Myometrial cell (primary cell): Measurements from ENCODE around the gene DGKQ. TPM values are rescaled to one million over a fixed set of nuclear protein-coding genes. Genes with fewer than 3 reads are reported as not detected.

Experiments used
- total RNA-seq: library from RNA; depleted of rRNA; stranded (reverse); fragments of >200 nt; gene quantifications from 2 replicates; pipeline ENCODE4 v1.2.3, GENCODE V29; 2015

The DGKQ gene, protein sequence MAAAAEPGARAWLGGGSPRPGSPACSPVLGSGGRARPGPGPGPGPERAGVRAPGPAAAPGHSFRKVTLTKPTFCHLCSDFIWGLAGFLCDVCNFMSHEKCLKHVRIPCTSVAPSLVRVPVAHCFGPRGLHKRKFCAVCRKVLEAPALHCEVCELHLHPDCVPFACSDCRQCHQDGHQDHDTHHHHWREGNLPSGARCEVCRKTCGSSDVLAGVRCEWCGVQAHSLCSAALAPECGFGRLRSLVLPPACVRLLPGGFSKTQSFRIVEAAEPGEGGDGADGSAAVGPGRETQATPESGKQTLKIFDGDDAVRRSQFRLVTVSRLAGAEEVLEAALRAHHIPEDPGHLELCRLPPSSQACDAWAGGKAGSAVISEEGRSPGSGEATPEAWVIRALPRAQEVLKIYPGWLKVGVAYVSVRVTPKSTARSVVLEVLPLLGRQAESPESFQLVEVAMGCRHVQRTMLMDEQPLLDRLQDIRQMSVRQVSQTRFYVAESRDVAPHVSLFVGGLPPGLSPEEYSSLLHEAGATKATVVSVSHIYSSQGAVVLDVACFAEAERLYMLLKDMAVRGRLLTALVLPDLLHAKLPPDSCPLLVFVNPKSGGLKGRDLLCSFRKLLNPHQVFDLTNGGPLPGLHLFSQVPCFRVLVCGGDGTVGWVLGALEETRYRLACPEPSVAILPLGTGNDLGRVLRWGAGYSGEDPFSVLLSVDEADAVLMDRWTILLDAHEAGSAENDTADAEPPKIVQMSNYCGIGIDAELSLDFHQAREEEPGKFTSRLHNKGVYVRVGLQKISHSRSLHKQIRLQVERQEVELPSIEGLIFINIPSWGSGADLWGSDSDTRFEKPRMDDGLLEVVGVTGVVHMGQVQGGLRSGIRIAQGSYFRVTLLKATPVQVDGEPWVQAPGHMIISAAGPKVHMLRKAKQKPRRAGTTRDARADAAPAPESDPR
- 10.5 and 12.4 TPM in 2 replicates for total RNA-seq

DNA sequence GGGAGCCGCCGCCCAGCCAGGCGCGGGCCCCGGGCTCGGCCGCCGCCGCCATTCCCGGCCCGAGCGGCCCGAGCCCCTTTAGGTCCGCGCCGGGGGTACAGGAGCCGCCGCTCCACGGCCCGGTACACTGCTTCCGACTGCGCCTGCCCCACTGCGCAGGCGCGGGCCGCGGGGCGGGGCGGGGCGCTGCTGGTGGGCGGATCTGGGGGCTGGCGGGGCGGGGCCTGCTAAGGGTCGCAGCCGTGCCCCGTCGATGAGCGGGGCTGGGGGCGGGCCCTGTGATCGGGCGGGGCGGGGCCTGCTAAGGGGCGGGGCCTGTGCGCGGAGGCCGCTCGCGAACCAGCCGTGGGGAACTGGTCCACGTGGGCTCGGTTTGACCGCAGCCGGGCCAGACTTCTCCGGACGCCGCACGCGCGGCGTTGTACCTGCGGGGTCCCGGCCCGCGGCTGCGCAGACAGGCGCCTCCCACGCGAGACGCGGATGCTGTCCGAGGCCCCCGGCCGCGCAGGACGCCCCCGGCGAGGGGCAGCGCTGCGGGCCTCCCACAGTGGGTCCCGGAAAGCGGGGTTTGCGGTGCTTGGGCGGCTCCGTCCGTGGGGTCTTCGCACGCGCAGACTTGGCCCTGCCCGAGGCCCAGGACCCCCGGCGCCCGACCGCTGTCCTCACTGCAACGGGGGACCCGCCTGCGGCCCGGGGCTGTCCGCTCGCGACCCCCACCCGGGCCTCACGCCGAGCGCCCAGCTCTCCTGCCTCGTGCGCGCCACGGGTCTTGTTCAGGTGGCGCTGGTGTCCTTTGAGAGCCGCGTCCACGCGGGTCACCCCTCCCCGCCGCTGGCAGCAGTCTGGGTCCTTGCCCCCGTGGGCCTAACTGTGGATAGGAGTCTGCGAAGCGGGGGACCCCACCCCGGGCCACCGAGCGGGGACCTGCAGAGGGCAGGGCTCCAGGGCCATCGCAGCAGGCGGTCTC, at the start of gene DGKQ:
DGKQ (minus strand) TSS at position 139 of the 967 bp plus-strand sequence; CDS start at position 52, 87 bp downstream.

DNA sequence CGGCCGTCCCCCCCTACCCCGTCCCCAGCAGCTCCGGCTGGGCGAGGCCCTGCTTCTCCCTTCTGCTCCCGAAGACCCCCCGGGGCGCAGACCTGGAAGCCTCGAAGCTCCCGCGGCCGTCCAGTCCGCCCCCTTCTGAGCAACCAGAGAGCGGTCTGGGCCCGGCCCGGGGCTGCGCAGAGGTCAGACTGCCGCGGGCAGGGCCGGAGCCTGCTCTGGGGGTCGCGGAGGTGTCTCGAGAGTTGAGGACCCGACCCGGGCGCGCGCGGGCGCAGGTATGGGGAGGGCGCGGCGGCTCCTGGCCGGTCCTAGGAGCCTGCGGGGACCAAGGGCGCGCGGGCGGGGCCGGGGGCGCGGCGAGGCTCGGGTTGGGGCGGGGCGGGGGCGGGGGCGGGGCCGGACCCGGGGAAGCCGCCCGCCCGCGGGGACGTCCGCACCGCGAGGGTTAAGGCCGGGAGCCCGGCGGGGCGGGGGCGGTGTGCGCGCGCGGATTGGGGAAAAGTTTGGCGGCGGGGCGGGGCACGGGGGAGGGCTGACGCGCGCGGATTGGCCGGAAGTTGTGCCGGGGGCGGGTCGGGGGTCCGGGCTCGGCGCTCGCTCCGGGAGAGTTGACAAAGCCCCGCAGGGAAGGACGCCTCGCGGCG, 37.8 kb upstream of the DGKQ start, which contains the start of gene FGFRL1:
FGFRL1 (plus strand) TSS at position 605 of the 644 bp plus-strand sequence. CDS start 860 bp downstream, outside the sequence.

DNA sequence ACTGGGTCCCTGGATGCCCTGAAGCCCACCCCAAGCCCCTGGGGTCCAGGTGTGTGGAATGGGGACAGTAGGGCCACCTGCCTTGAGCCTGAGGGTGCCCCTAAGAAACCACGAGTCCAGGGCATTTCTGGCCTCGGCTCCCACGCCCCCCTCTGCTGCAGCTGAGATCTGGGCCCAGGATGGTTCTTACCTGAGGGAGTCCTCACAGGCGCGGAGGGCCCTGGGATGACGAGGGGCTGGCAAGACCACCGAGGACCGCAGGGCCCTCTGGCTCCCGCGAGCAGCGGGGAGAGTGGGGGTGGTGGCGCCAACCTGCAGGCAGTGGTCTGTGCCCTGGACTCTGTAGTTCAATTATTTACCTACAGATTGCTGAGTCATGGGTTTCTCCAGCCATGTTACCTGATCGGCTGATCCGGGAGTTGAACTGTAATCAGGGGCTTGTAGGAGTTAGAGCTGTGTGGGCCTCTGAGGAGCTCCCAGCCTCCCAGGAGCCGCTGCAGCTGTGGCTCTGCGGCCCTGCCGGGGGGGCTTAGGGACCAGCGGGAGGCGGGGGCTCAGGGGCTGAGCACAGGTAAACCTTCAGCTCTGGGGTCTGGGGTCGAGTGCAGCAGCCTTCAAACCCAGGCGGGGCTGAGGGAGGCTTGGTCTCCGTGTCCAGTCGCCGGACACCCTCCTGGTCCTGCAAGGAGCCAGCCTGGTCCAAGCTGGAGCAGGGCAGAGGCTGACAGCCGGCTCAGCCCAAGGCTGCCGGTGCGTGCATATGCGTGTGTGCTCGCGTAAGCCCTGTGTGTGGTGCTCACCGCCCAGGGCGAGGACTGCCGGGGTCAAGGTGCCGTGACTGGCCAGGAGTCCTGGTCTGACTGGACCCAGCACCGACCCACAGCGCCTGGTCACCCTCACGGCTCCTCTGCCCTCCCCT, 20.0 kb upstream of the DGKQ start, which contains the start of gene SLC26A1:
SLC26A1 (minus strand) TSS at position 294 of the 919 bp plus-strand sequence. CDS start 1,701 bp downstream, outside the sequence.

DNA sequence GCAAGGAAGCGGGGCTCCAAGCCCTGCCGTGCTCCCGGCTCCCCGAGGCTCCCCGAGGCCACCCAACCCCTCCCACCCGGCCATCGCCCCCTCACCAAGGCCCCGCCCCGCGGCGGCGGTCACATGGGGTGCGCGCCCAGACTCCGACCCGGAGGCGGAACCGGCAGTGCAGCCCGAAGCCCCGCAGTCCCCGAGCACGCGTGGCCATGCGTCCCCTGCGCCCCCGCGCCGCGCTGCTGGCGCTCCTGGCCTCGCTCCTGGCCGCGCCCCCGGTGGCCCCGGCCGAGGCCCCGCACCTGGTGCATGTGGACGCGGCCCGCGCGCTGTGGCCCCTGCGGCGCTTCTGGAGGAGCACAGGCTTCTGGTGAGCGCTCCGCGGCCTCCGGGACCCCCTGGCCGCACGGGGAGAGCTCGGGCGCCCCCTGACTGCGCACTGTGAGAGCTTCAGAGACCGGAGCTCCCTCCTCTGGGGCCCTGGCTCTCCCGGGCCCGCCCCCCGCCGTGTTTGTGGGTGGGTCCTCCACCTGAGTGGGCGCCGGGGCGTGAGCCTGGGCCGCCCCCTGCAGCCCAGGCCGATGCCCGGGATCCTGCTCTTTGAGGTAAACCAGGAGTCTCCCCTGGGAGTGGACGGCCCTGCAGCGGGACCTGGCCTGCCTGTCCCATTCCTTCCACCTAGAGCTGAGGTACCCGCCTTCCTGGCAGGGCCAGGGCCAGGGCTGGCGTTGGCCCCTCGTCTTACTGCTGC, 13.7 kb upstream of the DGKQ start, which contains the start of gene IDUA:
IDUA (plus strand) TSS at position 166 of the 745 bp plus-strand sequence; CDS start at position 207, 41 bp downstream.

DNA sequence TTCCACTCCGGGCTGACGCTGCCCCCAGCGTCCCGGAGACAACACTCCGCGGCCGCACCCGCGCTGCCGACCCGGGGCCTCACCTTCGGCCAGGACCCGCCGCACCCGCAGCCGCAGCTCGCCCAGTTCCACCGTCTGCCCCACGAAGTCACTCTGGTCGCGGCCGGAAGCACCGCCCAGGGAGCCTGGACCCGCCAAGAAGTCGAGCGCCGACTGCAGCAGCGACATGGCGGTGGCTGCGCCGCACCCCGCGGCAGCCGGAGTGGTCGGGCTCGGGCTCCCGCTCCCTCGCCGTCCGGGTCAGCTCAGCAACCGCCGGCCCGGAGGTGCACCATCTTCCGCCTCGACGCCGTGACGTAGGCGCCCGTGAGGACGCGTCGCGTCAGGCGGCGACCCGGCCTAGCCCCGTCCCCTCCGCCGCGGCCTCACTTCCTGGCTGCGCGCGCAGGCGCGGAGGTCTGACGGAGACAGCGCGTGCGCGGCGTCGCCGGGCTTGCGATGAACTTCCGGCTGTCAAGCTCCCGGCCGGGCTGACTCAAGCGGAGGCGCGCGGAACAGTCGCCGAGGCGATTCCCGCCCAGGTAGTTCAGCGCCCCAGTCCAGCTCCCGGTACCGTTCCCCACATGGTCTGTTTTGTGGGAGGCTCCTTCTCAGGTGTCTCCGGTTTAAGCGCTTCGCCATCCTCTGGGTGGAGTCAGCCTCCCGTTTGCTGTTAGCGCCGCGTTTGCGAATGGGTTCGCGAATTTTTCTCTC, 41.2 kb downstream of the DGKQ start, which contains the start of the genes GAK and TMEM175:
GAK (minus strand) TSS at position 357 of the 753 bp plus-strand sequence; CDS start at position 228, 129 bp downstream.
TMEM175 (plus strand) TSS at position 501 of the 753 bp plus-strand sequence. CDS start 15,280 bp downstream, outside the sequence.

Other genes with a start within 250 kb of the DGKQ start
- 0.86 TPM in 1 of 2 replicates, not detected in the other for gene CPLX1, start 147.4 kb downstream of the DGKQ start, total RNA-seq
- 75.2 and 76.4 TPM in 2 replicates for gene GAK, start 41.3 kb downstream of the DGKQ start, total RNA-seq
- 20.6 and 25.9 TPM in 2 replicates for gene TMEM175, start 41.1 kb downstream of the DGKQ start, total RNA-seq
- 2.3 and 5.8 TPM in 2 replicates for gene IDUA, start 13.5 kb upstream of the DGKQ start, total RNA-seq
- not detected in 2 replicates for gene SLC26A1, start 19.8 kb upstream of the DGKQ start, total RNA-seq
- 14.4 and 16.7 TPM in 2 replicates for gene FGFRL1, start 38.1 kb upstream of the DGKQ start, total RNA-seq
- 1.6 TPM in 1 of 2 replicates, not detected in the other for gene RNF212, start 140.0 kb upstream of the DGKQ start, total RNA-seq
- gene SPON2, start 199.0 kb upstream of the DGKQ start, total RNA-seq = 454 and 490 TPM in 2 replicates